ENCODE results near the gene MFRP.

The MFRP gene

DNA sequence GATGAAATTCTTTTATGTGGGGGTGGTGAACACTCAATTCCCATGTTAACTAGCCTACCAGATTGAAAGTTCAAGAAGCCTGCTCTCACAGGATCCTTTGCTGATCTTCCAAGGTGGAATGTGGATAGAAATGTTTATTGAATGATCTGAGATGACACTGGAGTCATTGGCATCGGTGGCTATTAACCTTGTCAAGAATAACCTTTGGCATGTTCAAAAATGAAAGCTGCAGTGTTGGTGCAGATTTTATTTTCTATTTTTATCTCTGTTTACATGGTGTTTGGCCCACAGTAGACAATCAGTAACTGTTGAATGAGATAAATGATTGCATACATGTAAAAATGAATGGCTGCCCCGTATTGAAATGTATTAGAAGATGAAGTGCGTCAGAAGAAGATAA is 48.6 kb downstream of the MFRP start:
- H3K4me3 ChIP-seq (ENCODE audit: low read depth, low read length), result no peak overlapping the region
- DNase-seq (ENCODE audit: low read depth), result no peak
- TF ChIP-seq POLR2A (IDR thresholded peaks at IDR 0.05; ENCODE audit: extremely low read depth, insufficient read length) (no peak), MYC (IDR thresholded peaks at IDR 0.05; ENCODE audit: low read depth, low read length) (no peak)
- TF ChIP-seq, protein P1, sequence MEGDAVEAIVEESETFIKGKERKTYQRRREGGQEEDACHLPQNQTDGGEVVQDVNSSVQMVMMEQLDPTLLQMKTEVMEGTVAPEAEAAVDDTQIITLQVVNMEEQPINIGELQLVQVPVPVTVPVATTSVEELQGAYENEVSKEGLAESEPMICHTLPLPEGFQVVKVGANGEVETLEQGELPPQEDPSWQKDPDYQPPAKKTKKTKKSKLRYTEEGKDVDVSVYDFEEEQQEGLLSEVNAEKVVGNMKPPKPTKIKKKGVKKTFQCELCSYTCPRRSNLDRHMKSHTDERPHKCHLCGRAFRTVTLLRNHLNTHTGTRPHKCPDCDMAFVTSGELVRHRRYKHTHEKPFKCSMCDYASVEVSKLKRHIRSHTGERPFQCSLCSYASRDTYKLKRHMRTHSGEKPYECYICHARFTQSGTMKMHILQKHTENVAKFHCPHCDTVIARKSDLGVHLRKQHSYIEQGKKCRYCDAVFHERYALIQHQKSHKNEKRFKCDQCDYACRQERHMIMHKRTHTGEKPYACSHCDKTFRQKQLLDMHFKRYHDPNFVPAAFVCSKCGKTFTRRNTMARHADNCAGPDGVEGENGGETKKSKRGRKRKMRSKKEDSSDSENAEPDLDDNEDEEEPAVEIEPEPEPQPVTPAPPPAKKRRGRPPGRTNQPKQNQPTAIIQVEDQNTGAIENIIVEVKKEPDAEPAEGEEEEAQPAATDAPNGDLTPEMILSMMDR (IDR thresholded peaks at IDR 0.05; ENCODE audit: low read depth, low read length), result no peak
- TF ChIP-seq, protein P2, sequence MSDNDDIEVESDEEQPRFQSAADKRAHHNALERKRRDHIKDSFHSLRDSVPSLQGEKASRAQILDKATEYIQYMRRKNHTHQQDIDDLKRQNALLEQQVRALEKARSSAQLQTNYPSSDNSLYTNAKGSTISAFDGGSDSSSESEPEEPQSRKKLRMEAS (IDR thresholded peaks at IDR 0.05; ENCODE audit: low read depth, low read length), result no peak

DNA sequence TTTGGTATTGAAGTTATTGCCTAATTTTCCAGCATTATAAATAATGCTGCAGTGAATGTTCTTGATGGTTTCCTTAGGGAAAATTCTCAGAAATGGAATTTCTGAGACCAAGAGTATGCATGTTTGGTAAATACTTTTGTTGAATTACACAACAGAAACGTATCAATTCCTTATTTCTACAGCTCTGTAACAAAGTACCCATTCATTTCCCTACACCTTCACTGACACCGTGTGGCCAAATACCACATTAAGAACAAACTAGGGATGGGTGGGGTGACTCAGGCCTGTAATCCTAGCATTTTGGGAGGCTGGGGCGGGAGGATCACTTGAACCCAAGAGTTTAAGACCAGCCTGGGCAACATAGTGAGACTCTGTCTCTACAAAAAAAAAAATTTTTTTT is 51.3 kb downstream of the MFRP start:
- no peak for TF ChIP-seq MYC (IDR thresholded peaks at IDR 0.05; ENCODE audit: low read depth, low read length)
- TF ChIP-seq, protein P1 (IDR thresholded peaks at IDR 0.05; ENCODE audit: low read depth, low read length), result peak; percentile 16
- peak; percentile 18 for DNase-seq (ENCODE audit: low read depth)
- H3K4me3 ChIP-seq (ENCODE audit: low read depth, low read length), result no peak overlapping the region

DNA sequence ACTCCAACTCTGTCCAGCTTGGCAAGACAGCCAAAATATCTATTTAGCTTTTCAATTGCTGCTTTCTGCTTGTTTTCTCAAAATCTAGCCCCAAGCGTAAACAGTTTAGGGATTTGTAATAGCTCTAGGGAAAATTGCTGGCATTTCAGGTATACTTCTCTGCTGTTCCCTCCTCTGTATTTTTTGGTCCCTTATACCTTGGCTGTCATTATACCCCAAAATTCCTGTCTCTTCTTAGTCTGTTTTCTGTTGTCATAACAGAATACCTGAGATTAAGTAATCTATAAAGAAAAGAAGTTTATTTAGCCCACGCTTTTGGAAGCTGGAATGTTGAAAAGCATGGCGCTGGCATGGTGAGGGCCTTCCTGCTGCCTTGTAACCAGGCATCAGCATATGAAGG is 53.0 kb downstream of the MFRP start:
- DNase-seq (ENCODE audit: low read depth), result no peak
- no peak overlapping the region for H3K4me3 ChIP-seq (ENCODE audit: low read depth, low read length)
- TF ChIP-seq POLR2A (IDR thresholded peaks at IDR 0.05; ENCODE audit: extremely low read depth, insufficient read length) (no peak), MYC (IDR thresholded peaks at IDR 0.05; ENCODE audit: low read depth, low read length) (no peak)
- TF ChIP-seq, protein P1 (IDR thresholded peaks at IDR 0.05; ENCODE audit: low read depth, low read length), result no peak

DNA sequence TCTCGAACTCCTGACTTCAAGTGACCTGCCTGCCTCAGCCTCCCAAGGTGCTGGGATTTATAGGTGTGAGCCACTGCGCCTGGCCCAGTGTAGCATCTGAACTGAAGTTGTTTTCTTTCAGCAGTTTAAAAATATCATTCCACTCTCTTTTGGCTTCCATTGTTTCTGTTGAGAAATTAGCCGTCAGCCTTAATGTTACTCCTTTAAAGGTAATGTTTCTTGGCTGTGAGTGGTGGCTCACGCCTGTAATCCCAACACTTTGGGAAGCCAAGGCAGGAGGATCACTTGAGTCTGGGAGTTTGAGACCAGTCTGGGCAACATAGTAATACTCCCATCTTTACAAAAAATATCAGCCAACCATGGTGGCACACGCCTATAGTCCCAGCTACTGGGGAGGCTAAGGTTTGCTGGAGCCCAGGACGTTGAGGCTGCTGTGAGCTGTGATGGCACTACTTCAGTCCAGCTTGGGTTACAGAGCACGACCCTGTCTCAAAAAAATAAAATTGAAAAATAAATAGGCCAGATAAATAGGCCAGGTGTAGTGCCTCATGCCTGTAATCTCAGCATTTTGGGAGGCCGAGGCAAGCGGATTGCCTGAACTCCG is 55.5 kb downstream of the MFRP start:
- DNase-seq (ENCODE audit: low read depth), result no peak
- TF ChIP-seq, protein P2 (IDR thresholded peaks at IDR 0.05; ENCODE audit: low read depth, low read length), result no peak
- TF ChIP-seq POLR2A (IDR thresholded peaks at IDR 0.05; ENCODE audit: extremely low read depth, insufficient read length), result no peak
- TF ChIP-seq, protein P1 (IDR thresholded peaks at IDR 0.05; ENCODE audit: low read depth, low read length), result no peak
- TF ChIP-seq MYC (IDR thresholded peaks at IDR 0.05; ENCODE audit: low read depth, low read length), result no peak
- H3K4me3 ChIP-seq (ENCODE audit: low read depth, low read length), result no peak overlapping the region

Data from NB4 (cell line).